ENCODE results near the gene SLC35F3. TPM values are rescaled to one million over a fixed set of nuclear protein-coding genes. Genes with fewer than 3 reads are reported as not detected.

The SLC35F3 gene
- total and polyA plus RNA-seq, 12 donors: 0.12 to 3.2 (median 0.46) TPM

- WGBS, 4 donors: 53 to 60% (median 55%) methylated on average over 4 of the region's 4 CpGs
- Histone ChIP-seq H3K4me1 (replicated peaks in 1 of 2) (no peaks in the 10 kb centered on the region), H3K36me3 (replicated peaks in 1 of 2) (no peaks in the 10 kb centered on the region), H3K27ac (no peak overlapping the region), H3K4me3 (no peak overlapping the region), H3K9me3 (replicated peaks in 1 of 3) (no peaks in the 10 kb centered on the region), H3K27me3 (no peaks in the 10 kb centered on the region)
- intact Hi-C loops (cut with DNase I): no loop called here
- DNase-seq: no peak
- TF ChIP-seq POLR2A (IDR thresholded peaks at IDR 0.05) (no peak), CTCF (IDR thresholded peaks at IDR 0.05) (no peak)
These were observed 366.7 kb downstream of the SLC35F3 start for GRCh38 chr1:234271243-234271606.

GRCh38 chr1:234272656-234273312, 368.3 kb downstream of the SLC35F3 start:
- intact Hi-C loops (cut with DNase I): no loop called here
- H3K4me3 ChIP-seq: no peak overlapping the region
- H3K27ac ChIP-seq: no peak overlapping the region
- no peaks in the 10 kb centered on the region for H3K9me3 ChIP-seq (replicated peaks in 1 of 3)
- H3K27me3 ChIP-seq: no peaks in the 10 kb centered on the region
- no peaks in the 10 kb centered on the region for H3K4me1 ChIP-seq (replicated peaks in 1 of 2)
- TF ChIP-seq POLR2A (IDR thresholded peaks at IDR 0.05): no peak
- no peak for TF ChIP-seq CTCF (IDR thresholded peaks at IDR 0.05)
- 79 to 85% (median 84%) methylated on average over 9 of the region's 9 CpGs for WGBS, 4 donors
- no peaks in the 10 kb centered on the region for H3K36me3 ChIP-seq (replicated peaks in 1 of 2)
- no peak for DNase-seq

- TF ChIP-seq POLR2A (IDR thresholded peaks at IDR 0.05): no peak
- no peak for TF ChIP-seq CTCF (IDR thresholded peaks at IDR 0.05)
- intact Hi-C loops (cut with DNase I): no loop called here
- no peak for DNase-seq
- H3K27me3 ChIP-seq: no peaks in the 10 kb centered on the region
- H3K4me1 ChIP-seq (replicated peaks in 1 of 2): no peaks in the 10 kb centered on the region
- H3K9me3 ChIP-seq (replicated peaks in 1 of 3): no peaks in the 10 kb centered on the region
- no peak overlapping the region for H3K4me3 ChIP-seq
- no peak overlapping the region for H3K27ac ChIP-seq
- 83 to 90% (median 85%) methylated on average over 6 of the region's 6 CpGs for WGBS, 4 donors
- no peaks in the 10 kb centered on the region for H3K36me3 ChIP-seq (replicated peaks in 1 of 2)
These were observed 369.5 kb downstream of the SLC35F3 start for GRCh38 chr1:234273981-234274380.

GRCh38 chr1:234276151-234276788, 371.8 kb downstream of the SLC35F3 start:
- WGBS, 4 donors: 72 to 81% (median 81%) methylated on average over 7 of the region's 7 CpGs
- TF ChIP-seq CTCF (IDR thresholded peaks at IDR 0.05) (no peak), POLR2A (IDR thresholded peaks at IDR 0.05) (no peak)
- no peak overlapping the region for H3K4me3 ChIP-seq
- H3K27ac ChIP-seq: no peak overlapping the region
- peak in 1 of 7 donors; percentile 63 for DNase-seq
- intact Hi-C loops (cut with DNase I): no loop called here
- H3K36me3 ChIP-seq (replicated peaks in 1 of 2): no peaks in the 10 kb centered on the region
- H3K4me1 ChIP-seq (replicated peaks in 1 of 2): no peaks in the 10 kb centered on the region
- H3K9me3 ChIP-seq (replicated peaks in 1 of 3): no peaks in the 10 kb centered on the region
- H3K27me3 ChIP-seq: no peaks in the 10 kb centered on the region

Measured in adrenal gland (tissue), 12 donors.